HL-60 (cell line): ENCODE data around the gene PSMD1.

Experiments used
- GABPA ChIP-seq: IDR thresholded peaks from 2 replicates; pipeline ENCODE4 v1.6.1; 2012; ENCODE audit warnings: low read depth
- POLR2AphosphoS5 ChIP-seq: IDR thresholded peaks from 2 replicates; pipeline ENCODE4 v1.6.1; 2012; ENCODE audit warnings: low read depth
- SPI1 ChIP-seq: IDR thresholded peaks from 2 replicates; pipeline ENCODE4 v1.6.1; 2012; ENCODE audit warnings: low read depth, mild to moderate bottlenecking, borderline replicate concordance
- TF ChIP-seq, protein P1 (sequence below): IDR thresholded peaks from one replicate; pipeline ENCODE4 v1.5.1; 2011; ENCODE audit warnings: low read length, control low read depth, inconsistent platforms; ENCODE audit not compliant: insufficient read depth

DNA sequence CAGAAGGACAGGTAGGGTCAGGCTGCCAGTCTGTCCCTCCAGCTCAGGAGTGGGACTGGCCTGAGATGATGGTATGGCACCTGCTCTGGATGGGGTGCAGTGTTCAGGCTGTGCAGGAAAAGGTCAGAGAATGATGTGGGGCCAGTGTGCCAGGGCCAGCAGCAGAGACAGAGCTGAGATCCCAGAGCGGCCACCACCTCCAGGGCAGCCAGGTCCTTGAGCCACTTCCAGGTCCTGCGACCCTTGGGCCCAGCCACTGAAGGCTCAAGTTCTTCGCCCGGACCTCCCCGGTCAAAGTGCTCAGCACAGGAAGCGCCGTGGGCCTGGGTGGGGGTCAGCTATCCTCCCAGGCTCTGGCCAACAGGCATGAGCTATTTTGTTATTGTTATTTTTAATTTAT lies 129.7 kb downstream of the PSMD1 start:
- TF ChIP-seq, protein P1, sequence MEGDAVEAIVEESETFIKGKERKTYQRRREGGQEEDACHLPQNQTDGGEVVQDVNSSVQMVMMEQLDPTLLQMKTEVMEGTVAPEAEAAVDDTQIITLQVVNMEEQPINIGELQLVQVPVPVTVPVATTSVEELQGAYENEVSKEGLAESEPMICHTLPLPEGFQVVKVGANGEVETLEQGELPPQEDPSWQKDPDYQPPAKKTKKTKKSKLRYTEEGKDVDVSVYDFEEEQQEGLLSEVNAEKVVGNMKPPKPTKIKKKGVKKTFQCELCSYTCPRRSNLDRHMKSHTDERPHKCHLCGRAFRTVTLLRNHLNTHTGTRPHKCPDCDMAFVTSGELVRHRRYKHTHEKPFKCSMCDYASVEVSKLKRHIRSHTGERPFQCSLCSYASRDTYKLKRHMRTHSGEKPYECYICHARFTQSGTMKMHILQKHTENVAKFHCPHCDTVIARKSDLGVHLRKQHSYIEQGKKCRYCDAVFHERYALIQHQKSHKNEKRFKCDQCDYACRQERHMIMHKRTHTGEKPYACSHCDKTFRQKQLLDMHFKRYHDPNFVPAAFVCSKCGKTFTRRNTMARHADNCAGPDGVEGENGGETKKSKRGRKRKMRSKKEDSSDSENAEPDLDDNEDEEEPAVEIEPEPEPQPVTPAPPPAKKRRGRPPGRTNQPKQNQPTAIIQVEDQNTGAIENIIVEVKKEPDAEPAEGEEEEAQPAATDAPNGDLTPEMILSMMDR: no peak
- TF ChIP-seq POLR2AphosphoS5 (no peak), SPI1 (no peak), GABPA (no peak)
